NCI-H146 (cell line): ENCODE measurements around the gene FBLN5.
"Not testable (repeated sequence)": the region's sequence is repeated elsewhere in the genome, so short reads cannot be mapped to it uniquely, and the experiment has no call there.

Experiments used
- DNase-seq: peaks from one replicate; lab custom pipeline; 2025; lab: John Stamatoyannopoulos, UW

The FBLN5 gene

GRCh38 chr14:91862417-91862816 lies 85.1 kb downstream of the FBLN5 start:
- no peak for DNase-seq

DNA sequence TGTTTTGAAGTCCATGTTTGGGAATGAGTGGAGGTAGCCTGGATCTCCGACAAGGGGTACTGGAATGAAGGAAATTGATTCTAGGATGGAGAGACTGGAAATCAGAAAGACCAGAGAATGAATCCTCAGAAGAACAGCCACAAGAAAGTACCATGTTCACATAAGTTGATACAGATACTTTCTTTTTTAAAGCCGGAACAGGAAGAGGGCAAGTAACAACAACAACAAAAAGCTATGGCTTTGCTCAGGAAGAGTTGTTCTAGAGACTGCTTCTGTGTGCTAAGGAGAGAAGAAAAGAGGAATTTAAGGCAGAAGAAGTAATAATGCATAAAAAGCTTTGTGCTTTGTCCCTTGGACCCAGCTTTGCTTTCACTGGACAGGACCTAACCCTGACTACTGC lies 86.4 kb downstream of the FBLN5 start:
- no peak for DNase-seq

- DNase-seq = no peak
Measured at GRCh38 chr14:91860238-91860637, 87.3 kb downstream of the FBLN5 start.

GRCh38 chr14:91858536-91859275 lies 88.8 kb downstream of the FBLN5 start:
- DNase-seq = no peak

DNA sequence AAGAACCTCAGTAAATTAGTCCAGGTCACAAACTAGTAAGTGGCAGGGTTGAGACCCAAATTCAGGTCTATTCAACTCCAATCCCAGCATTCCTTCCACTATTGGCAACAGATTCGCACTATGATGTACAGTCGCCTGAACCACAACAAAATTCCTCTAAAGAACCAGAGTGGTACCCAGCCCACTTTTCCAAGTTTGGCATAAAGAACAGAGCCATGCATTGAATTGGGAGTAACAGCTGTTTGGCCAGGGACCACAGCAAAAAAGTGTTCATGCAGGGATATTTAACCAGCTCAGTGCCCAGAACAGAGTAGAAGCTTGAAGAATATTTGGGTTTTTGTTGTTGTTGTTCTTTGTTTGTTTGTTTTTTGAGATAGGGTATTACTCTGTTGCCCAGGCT lies 89.9 kb downstream of the FBLN5 start:
- DNase-seq = no peak

- no peak for DNase-seq
Measured at GRCh38 chr14:91854327-91854934, 93.1 kb downstream of the FBLN5 start.

DNA sequence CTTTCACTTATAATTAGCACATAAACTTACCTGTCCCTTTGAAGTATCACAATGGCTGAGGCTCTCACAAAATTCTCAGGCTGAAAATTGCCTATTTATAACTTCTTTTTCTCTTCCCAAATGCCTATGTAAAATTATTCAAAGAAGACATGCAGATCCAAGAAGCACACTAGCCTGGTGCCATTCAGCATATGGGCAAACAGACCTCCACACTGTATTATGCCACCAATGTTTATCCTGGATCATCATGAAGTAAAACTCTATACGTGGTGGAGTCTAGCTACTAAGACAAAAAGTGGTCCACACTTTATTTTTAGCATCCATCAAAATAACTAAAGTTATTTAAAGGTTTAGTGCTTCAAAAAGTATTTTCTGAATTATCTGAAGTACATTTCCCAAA lies 95.9 kb downstream of the FBLN5 start:
- no peak for DNase-seq

GRCh38 chr14:91848504-91849001 lies 98.9 kb downstream of the FBLN5 start:
- no peak for DNase-seq

- DNase-seq = no peak
Measured at GRCh38 chr14:91847693-91848092, 99.8 kb downstream of the FBLN5 start.

DNA sequence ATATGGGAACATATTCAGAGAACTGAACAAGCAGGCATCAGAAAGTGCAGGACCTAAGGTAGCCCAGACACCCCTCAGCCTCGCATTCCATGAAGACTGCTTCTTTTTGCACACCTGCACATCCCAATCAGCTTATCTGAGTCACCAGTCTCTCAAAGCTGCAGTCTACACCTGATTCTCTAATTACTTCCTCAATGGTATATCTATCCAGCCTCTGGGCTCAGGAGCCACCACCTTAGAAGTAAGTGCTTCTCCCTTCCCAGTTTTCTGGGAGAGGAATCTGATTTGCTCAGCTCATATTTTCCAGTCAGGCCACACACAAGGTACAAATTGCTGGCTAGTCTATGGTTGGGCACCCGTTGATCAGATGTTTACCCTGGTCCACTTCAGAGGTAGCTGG lies 101.8 kb downstream of the FBLN5 start:
- DNase-seq = no peak

- DNase-seq = not testable (repeated sequence)
Measured at GRCh38 chr14:91845056-91845455, 102.4 kb downstream of the FBLN5 start.

DNA sequence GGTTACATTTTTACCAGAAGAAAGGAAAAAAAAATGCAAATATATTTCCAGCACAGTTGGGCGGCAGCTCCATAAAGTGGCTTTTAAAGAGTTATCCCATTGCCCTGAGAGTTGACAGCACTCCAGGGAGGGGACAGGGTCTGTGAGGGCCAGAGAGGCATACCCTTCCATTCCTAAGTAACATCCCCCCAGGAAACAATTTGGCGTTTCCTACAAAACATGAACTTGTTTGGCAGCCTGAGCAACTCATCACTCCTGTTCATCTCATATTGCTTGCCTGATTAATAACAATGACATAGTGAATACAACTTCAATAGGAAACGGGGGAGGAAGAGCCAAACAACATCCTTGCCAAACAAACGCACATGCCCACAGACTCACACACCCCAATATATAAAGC lies 103.5 kb downstream of the FBLN5 start:
- no peak for DNase-seq

GRCh38 chr14:91843437-91843836 lies 104.1 kb downstream of the FBLN5 start:
- no peak for DNase-seq

DNA sequence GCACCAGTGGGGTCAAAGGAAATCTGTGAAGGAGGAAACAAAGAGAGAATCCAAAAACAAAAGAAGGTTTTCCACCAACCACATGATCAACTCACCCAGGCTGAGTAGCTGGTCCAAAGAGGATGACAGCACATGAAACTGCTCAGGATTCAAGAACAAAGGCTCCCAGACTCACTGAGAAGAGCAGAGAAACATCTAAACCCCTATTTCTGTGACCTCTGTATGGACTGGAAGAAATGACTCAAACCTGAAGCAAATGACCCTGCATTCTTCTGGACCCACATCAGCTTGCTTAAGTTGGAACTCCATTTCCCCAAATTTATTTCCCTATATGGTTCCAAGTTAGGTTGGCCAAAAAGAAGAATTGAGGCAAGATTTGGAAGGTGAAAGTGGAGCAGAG lies 106.4 kb downstream of the FBLN5 start:
- DNase-seq = no peak

DNA sequence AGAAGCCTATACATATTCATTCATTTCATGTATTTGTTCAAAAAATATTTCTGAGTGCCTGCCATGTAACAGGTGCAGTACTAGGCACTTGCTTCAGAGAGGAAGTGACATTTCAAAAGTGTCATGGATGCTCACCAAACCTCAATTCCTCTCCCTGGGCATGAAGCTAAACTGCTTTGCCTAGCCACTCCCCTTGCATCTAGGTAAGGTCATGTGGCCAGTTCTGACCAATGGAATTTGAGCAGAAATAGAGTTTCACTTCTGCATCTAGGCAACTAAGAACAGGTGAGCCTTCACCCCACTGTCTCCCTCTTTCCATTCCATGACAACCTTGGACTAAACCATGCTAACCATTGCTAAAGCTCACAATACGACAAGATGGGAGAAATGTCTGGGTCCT lies 107.7 kb downstream of the FBLN5 start:
- no peak for DNase-seq

DNA sequence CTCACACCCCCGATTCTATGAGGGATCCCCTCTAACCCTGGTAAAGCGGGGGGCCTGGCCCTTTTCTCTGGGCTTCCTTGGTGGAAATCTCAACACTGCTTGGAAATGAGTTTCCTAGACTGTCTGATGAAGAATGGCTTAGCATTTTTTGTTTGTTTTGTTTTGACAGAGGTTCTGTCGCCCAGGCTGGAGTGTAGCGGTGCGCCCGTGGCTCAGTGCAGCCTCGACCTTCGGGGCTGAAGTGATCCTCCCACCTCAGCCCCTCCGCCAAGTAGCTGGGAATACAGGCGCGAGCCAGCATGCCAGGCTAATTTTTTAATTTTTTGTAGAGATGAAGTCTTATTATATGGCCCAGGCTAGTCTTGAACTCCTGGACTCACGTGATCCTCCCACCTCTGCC lies 110.4 kb downstream of the FBLN5 start:
- no peak for DNase-seq

DNA sequence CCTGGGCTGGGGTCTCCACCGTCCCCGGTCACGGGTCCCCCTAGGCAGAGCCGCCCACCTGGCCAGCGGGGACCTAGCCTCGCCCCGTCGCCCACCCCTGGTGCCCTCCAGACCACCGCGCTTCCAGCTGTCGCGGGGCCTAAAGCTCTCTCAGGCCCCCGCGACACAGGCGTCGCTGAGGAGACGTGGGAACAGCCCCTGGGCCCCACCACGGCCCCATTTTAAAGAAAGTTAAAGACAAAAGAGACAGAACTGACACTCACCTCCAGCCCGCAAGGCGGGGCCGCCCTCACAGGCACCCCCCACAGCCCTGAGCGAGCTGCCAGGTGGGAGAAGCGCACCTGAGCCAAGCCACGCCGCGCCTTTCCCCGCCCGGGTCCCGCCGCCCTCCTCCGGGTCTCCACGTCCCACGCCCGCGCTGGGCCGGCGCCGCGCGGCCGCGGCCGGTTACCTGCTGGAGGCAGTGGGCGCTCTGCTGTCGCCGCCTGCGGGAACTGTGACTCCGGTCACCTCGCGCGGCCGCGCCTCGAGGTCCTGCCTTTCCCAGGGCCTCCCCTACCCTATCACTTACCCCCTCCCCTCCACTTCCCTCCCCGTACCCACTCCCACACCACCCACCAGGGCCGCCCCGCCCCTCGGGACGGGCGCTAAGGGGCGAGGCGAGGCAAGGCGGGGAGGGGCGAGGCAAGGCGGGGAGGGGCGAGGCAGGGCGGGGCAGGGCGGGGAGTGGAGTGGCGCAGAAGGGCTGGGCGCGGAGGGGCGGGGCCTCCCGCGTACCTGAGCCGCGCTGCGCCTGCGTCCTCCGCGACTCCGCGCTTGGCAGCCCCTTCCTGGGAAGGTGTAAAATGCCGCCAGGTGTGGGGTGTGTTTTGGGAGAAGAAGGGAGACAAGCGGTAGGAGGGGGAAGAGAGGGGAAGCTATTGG lies 111.3 kb downstream of the FBLN5 start:
- peak; percentile 57 for DNase-seq

GRCh38 chr14:91835197-91835919 lies 112.1 kb downstream of the FBLN5 start:
- DNase-seq = no peak

GRCh38 chr14:91834571-91834970 lies 112.9 kb downstream of the FBLN5 start:
- no peak for DNase-seq

DNA sequence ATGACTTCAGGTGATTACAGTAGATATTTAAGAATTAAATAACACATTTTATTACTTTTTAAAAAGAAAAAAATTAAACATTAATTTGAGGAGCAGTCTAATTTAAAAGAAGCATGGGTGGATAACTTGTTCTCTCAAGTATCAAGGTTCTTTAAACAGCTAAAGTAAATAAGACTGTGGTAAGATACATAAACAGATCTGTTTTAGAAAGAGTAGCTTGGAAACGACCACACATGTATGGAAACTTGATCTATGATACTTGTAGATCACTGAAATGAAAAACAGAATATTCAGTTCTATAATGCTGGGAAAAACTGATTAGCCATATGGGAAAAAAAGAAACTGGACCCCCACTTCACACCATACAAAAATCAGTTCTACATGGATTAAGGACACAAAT lies 116.2 kb downstream of the FBLN5 start:
- DNase-seq = no peak

DNA sequence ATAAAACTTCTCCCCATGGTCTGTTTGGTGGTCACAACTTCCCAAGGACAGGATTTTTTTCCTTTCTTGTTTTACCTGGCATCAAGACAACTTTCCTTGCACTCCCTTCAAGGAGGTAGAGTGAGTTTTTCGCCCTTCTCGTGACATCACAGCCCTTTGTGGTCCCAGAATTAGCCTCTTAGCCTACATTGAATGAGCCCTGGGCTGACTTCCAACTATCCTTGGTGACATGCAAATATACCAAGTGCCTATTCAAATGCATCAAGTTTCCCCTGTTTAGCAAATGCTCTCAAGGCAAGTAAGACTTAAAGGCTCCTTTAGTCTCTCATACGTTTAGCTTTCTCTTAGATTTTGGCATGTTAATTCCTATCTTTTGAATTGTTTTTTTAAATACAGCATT lies 116.7 kb downstream of the FBLN5 start:
- DNase-seq = no peak

DNA sequence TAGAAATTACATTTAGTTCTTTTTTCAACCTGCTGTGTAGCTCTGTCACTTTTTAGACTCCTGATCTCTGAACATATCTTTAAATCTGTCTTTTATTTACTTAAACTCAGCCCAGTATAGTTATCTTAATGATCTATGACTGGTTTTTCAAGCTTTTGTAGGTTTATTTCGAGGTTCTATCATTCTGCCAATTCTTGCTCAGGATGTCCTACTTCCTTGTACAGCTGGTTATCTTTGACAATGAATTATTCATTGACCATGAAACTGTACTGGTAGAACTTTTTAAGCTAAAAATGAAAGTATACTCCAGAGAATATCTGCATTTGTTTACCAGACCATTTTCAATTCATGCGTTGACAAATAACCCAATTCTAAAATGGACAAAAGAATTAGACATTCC lies 118.0 kb downstream of the FBLN5 start:
- no peak for DNase-seq
